ENCODE data around the gene WDR26.

DNA sequence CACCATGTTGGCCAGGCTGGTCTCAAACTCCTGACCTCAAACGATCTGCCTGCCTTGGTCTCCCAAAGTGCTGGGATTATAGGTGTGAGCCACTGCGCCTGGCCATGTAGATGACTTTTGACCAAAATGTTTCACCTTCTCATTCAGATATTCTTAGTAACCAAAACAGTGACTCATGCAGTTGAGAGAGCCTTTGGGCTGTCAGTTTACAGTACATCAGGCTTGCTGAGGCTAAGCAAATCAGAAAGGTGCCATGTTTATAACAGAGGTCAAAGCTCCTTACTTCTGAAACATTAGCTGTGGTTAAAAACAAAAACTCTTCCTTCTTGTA lies 57.0 kb downstream of the WDR26 start:
- TF ChIP-seq, protein P1, sequence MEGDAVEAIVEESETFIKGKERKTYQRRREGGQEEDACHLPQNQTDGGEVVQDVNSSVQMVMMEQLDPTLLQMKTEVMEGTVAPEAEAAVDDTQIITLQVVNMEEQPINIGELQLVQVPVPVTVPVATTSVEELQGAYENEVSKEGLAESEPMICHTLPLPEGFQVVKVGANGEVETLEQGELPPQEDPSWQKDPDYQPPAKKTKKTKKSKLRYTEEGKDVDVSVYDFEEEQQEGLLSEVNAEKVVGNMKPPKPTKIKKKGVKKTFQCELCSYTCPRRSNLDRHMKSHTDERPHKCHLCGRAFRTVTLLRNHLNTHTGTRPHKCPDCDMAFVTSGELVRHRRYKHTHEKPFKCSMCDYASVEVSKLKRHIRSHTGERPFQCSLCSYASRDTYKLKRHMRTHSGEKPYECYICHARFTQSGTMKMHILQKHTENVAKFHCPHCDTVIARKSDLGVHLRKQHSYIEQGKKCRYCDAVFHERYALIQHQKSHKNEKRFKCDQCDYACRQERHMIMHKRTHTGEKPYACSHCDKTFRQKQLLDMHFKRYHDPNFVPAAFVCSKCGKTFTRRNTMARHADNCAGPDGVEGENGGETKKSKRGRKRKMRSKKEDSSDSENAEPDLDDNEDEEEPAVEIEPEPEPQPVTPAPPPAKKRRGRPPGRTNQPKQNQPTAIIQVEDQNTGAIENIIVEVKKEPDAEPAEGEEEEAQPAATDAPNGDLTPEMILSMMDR (IDR thresholded peaks at IDR 0.05; ENCODE audit: borderline replicate concordance, extremely low read depth, low read length, poor library complexity, severe bottlenecking) = no peak
- no peak for TF ChIP-seq EZH2 (IDR thresholded peaks at IDR 0.05; ENCODE audit: borderline replicate concordance, low read depth, low read length, severe bottlenecking)
